DMS114 treated with DMSO at 0.1 percent for 48 hours (cell line): ENCODE data around the gene BCAS1.

Source experiments
- DNase-seq: peaks from one replicate; lab custom pipeline; 2025; ENCODE audit not compliant: unreplicated experiment; lab: John Stamatoyannopoulos, UW

BCAS1 gene

DNA sequence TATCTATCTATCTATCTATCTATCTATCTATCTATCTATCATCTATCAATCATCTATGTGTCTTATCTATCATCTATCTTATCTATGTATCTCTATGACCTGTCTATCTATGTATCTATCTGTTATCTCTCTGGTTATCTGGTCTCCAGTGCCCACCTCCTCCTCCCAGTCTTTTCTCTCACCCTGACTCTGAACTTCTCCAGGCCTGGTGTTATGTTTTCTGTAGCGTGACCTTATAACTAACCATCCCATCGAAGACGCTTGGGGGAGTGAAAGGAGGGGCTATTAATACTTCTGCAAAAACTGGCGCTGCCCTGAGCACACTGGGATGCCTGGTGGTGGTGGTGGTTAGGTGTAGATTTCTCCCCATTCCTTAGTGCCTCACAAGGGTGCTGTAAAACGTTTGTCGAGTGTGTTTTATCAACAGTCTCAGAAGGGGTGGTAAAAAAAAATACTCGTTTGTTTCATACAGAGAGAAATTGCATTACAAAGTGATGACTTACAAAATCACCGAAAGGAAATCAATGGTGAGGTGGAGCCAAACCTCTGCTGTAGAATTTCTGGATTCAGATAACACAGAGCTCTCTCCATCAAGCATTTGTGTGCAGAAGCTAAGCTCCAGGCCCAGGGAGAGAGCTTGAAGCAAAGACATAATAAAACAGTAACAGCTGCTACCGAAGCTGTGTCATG, 156.2 kb downstream of the BCAS1 start:
- no peak for DNase-seq

DNA sequence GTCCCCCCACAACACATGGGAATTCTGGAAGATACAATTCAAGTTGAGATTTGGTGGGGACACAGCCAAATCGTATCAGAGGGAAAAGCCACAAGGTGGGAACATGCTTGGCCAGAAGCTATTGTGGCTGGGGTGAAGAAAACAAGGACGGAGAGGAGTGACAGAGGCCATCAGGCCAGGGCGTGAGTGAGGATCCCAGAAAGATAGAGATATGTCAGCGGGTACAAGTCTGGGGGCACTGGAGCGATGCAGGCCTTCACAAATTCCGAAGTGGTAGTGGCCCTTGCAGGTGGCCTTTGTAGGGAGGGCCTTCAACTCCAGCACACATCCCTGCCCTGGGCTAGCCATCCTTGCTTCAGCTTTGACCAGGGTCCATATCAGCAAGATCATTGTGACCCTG, 159.1 kb downstream of the BCAS1 start:
- DNase-seq, result no peak

DNA sequence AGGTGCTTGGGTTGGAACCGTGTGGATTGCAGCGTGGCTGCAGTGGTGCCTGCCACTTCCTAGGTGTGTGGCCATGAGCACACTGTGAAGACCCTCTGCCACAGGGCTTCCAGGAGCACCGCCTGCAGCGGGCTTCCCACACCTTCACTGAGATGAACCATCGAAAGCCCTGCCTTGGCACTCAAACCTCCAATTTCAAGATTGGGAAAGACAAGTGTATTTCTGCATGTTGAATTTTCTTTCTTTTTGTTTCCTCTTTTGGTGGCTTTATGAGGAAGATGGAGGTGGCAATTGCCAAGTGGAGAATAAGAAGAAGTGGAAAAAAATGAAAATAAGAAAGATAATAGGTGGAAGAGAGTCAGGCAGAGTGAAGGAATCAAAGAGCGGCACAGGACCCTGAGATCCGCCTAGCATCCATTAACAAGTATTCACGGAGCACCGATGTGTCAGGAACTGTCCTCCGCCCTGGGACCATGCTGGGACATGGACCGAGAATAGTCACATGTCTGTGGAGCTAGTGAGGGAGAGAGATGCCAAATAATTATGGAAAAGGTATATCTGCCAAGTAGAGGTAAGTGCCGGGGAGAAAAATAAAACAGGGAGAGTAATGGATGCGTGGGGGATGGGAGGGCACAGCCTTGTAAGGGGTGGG, 159.9 kb downstream of the BCAS1 start:
- no peak for DNase-seq

DNA sequence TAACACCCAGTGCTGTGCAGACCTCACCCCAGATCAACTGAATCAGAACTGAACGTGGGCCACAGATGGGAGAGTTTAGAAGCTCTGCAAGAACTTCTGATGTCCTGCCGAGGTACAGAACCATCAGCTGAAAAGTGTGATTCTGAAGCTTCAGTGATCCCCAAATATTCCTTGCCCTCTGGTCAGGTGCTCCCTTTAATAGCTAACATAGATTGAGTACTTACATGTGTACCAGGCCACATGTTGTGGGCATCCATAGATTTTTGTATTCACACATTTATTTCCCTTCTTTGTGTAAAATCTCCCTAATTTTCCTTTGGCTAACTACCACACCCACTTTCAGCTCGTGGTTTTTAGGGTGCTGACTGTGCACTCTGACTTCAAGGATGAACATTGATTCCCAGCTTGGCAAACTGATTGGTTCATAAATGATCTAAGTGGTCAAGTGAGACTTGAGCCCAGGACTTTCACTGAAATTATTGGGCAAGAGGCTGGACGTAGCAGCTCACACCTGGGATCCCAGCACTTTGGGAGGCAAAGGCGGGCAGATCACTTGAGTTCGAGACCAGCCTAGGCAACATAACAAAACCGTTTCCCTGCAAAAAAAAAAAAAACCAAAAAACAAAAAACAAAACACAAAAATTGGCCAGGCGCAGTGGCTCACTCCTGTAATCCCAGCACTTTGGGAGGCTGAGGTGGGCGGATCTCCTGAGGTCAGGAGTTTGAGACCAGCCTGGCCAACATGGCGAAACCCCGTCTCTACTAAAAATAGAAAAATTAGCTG, 162.2 kb downstream of the BCAS1 start:
- no peak for DNase-seq

DNA sequence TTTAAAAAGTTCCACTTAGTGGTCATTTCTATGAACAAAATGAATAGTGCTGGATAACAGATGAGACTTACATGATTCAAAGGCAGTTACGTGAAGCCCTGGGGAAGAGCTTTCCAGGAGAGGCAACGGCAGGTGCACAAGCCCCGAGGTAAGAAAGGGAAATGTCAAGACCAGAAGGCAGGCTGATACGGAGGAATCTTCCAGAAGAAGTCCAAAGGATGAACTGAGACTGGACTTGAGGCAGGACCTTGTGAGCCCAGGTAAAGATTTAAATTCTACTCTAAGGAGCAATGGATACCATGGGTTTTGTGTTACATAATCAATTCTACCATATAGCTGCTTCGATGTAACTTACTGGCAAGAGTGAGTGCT, 164.6 kb downstream of the BCAS1 start:
- no peak for DNase-seq

DNA sequence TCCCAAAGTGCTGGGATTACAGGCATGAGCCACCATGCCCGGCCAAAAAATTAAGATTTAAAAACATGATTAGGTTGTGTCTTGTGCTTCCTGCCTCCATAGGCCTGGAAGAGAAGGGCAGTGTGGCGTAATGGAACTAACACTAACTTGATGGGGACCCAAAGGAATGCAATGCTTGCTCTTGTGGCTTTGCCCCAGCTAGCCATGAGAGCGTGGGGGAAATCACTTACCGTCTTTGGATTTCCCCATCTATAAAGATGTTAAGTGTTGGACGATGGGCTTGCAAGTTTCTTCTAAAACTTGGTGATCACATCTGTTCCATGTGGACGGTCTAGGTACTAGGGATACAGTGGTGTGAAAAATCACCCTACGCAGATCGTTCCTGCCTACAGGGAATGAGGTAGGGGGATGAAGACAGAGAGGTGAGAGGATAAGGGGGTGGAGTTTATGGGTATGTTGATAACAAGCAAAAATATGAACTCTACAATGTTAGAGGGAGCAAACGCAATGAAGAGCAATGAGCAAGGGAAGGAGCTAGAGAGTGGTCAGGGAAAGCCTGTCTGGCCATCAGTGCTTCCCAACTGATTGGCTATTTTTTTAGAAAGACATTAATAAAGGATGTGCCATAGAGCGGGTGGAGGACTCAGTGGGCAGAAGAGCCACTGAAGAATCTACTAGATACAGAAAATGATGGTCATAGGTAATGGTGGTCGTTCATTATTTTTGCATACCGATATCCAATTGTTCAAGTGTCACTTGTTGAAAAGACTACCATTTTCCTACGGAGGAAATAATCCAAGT, 165.2 kb downstream of the BCAS1 start:
- no peak for DNase-seq

DNA sequence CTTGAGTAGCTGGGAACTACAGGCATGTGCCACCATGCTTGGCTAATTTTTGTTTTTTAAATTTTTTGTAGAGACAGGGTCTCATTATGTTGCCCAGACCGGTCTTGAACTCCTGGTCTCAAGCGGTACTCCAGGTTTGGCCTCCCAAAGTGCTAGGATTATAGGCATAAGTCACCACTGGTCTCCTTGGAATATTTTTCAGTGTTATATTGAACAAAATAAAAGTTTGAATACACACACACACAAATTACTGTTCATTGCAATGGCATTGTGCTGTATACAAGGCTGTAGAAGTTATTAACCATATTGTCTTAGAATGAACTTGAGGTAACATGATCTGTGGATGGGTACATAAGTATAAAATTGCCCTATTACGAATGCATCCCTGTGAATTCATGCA, 166.1 kb downstream of the BCAS1 start:
- DNase-seq, result no peak

DNA sequence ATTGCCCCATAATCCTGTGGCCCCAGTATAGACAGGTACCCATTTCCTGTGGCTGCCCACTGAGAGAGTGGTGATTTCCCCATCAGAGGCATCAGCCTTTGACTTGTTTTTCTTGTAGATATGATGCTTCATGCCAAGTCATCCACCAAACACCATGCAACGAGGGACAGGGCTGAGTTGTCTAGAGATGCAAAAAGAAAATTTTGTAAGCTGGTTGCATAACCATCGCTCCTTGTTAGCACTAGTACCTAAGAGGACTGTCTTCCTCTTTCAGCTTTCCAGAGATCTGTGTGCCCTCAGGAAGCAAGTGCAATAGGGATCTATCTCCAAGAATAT, 166.8 kb downstream of the BCAS1 start:
- no peak for DNase-seq

DNA sequence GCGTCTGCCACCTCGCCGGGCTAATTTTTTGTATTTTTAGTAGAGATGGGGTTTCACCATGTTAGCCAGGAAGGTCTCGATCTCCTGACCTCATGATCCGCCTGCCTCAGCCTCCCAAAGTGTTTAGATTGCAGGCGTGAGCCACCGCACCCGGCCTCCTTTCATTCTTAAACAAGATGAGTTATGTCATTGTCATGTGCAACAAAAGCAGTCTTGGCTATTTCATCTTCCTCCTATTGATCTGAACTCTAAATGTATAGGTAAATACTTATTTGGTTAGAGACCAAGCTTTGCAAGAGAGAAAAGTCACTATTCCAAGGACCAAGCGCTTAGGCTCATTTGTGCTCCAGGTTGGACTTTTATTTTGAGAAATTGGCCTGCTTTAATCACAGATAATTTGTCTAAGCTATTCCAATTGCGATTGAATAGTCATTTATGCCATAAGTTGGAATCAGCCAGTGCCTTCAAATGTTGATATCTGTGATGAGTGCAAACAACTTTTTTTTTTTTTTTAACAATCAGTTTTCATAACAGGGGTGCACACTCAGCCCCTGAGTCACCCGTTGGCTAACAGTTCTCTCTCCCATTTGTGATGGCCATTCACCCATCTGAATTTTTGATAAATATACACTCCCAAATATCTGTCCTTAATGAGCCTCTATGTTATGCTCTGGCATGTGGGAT, 167.3 kb downstream of the BCAS1 start:
- DNase-seq, result no peak

DNA sequence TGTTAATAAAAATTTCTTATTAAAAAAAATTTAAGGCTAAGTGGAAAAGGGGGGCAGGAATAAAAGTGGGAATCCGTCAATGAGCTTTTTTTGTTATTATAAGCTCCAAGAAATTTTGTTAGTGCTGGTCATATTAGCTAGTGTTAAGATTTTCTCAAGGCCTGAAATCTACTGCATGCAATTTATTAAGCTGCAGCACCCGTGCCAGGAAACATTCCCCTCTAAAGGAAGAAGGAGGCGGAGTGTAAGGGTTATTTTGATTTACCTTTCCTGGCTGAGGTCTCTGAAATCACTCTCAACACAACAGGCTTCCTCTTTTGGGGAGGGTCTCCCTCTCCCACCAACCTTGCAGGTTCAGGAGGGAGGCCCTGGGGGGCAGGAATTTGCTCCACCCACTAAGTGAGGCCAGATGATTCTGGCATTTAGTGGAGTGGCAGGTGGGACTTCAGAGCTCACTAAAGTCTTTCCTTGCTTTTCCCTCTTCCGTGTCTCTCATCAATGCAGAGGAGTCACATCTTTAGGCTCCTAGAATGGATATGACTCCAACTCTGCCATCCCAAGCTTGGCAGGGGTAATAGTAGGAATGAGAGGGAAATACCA, 168.8 kb downstream of the BCAS1 start:
- DNase-seq, result no peak

DNA sequence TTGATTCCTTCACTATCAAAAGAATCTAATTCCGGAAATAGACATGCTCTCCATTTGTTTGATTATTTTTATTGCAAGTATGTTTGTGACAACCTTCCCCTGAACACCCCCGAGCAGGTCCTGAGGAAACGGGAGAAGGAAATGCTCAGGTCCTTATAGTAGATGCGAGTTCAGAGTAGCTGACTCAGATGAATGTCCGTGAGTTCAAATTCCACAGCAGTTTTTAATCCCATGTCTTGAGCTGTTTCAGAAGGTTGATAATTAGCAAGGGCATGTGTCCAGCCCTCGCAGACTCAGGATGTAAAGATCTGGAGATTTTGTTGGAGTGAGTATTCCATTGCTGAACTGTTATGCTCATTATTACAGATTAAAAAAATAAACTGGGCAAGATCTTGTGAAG, 169.3 kb downstream of the BCAS1 start:
- no peak for DNase-seq

DNA sequence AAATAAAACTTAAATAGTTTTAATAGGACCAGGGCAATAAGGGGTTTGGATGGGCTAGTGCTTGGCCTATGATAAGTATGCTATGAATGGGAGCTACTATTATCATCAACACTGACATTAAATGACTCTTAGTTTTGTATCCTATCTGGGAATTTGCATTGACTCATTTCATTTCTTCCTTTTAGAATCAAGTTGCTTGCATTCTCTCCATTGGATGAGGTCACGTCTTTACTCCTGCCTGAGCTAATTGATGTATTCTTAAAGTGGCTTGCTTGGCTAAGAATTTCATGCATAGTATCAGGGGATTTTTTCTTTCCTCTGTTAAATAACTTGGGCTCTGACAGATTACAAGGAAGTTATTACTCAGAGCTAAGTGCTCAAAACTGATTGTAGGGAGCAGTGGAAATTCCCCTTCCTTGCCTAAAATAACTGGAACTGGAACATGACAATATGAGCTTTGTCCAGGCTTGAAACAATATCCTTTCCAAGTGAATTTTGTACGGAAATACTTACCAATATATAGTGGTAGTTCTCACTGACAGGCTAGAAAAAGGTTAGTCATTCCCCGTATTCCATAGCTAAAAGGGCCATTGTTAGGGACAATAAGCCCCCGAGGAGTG, 169.9 kb downstream of the BCAS1 start:
- DNase-seq, result no peak

DNA sequence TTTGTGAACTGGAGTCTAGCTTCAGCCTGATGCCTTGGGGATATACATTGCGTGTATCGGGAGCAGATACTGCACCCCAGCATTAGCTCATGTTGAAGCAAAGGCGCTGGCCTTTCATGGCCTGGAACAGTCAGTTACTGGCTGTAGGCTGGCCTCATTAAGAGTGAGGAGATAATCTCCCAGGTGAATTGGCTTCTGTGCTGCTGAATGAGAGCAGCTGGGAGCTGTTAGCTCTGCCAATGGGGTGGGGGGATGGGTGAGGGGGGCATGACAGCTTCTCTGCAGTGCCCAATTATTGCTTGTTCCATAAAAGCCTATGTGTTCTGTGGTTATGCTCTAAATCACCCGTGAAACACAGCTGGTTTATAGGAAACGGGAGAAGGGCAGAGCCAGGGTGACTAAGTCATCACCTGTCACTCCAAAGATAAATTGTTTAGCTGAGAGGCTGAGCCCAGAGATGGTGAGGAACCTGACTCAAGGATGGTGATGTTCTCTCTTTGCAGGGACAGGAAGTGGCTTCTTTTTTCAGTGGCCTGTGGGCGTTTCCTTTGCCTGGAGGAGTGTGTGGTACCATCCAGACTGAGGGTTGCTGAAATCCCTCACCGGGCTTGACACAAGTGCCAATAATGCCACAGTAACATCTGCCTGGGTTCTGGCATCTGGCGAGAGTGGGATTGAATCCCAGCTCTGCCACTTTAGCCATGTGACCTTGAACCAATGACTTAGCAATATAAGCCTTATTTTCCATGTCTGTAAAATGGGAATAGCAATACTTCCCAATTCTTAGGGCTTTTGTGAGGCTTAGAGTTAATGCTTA, 170.8 kb downstream of the BCAS1 start:
- DNase-seq, result no peak

DNA sequence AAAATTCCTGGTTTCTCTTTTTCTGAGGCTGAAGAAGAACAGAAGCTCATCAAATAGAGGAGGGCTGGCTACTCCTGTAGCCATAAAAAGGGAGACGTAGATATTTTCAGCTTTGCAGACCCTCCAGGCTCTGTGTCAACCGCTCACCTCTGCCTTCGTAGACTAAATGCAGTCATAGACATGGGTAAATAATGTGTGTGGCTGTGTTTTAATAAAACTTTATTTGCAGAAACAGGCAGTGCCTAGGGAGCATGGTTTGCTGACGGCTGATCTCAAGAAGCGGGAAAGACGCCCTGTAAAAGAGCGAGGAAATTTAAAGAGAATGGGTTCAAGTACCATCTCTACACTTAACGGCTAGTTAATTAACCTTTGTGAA, 171.8 kb downstream of the BCAS1 start:
- DNase-seq, result no peak

DNA sequence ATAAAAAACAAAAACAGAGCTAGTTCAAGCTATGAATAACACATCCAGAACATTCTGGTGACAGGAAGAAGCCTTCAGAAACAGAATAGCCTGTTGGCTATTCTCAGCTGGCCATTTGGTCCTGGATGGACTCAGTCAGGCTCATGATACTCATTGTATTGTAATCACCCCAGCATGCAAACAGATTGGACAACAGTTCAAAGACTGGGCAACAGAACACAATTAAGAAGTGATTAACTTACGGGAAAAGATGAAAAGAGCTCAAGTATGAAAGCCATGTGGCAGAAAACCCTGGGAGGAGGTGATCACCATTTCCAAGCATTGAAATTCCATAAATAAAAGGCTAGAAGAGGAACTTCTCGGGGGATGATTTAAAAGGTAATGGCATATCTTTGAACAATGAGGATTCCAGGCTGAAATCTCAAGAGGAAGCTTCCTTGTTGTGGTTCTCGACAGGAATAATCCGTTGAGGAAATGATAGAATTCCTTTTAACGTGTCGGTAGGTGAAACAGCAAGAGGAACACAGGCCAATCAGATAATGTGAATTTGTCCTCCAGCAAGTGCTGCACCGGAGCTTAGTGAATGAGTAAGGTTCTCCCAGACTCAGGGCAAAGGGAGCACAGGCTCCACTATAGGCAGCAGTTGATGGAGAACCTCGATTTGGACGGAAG, 172.4 kb downstream of the BCAS1 start:
- no peak for DNase-seq

DNA sequence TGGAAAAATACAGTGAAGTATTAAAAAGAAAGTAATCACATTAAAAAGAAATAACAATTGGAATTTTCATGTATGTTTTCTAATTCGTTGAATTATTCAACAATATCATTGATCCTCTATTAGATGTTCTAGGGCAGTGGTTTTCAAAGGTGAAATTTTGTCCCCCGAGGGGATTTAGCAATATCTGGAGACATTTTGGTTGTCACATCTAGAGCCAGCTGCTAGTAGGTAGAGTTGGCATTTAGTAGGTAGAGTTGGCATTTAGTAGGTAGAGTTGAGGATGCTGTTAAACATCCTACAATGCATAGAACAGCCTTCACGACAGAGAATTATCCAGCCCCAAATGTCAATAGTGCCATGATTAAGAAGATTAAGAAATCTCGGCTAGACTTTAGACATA, 173.7 kb downstream of the BCAS1 start:
- DNase-seq, result no peak

DNA sequence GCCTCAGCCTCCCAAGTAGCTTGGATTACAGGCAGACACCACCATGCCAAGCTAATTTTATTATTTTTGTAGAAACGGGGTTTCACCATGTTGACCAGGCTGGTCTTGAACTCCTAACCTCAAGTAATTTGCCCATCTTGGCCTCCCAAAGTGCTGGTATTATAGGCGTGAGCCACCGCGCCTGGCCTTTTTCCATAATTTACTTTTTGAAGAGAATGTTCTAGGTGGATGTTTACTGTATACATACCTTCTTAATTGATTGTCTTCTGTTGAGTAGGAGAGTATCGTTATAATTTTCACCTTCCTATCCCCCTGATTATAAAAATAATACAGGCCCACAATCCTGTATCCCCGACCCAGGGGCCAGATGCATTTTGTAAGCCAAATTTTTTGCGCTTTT, 174.4 kb downstream of the BCAS1 start:
- DNase-seq, result no peak

DNA sequence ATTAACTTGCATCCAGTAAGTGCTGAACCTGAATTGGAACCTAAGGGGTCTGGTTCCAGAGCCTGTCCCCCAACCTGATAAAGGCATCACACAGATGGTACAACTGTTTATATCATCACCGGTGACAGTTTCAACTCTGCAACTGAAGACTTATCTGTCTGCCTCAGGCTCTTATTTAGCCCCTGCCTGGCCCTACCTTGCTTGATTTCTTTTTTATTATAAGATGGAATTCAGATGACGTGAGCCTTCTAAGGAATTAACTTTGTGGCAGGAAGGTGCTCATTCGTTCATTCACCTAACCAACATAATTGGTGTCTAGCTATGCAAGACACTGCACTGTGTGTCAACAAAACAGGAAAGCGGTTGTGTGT, 175.0 kb downstream of the BCAS1 start:
- no peak for DNase-seq
